ENCODE results near the gene IFI6.

IFI6 gene

DNA sequence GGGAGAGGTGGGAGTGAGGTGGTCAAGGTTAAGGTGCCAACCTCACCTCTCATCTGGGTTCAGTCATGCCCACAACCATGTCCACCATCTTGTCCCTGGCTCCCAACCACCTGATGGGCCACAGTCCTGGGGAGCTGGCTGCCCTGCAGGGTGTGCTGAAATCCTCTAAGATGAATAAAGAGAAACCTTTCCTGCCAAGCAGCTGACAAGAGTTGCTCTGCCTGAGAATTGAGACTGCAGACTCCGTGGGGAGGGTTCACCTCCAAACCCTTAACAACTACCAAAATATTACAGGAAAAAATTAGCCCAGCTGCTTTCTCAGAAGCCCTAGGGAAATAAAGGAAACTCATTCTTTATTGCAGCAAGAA, 21.8 kb downstream of the IFI6 start:
- no peak for DNase-seq
- TF ChIP-seq, protein P1, sequence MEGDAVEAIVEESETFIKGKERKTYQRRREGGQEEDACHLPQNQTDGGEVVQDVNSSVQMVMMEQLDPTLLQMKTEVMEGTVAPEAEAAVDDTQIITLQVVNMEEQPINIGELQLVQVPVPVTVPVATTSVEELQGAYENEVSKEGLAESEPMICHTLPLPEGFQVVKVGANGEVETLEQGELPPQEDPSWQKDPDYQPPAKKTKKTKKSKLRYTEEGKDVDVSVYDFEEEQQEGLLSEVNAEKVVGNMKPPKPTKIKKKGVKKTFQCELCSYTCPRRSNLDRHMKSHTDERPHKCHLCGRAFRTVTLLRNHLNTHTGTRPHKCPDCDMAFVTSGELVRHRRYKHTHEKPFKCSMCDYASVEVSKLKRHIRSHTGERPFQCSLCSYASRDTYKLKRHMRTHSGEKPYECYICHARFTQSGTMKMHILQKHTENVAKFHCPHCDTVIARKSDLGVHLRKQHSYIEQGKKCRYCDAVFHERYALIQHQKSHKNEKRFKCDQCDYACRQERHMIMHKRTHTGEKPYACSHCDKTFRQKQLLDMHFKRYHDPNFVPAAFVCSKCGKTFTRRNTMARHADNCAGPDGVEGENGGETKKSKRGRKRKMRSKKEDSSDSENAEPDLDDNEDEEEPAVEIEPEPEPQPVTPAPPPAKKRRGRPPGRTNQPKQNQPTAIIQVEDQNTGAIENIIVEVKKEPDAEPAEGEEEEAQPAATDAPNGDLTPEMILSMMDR (IDR thresholded peaks at IDR 0.05; ENCODE audit: low read depth, low read length) = no peak
- Histone ChIP-seq H3K9me3 (ENCODE audit: severe bottlenecking) (no peaks in the 10 kb centered on the region), H3K27ac (no peak overlapping the region), H3K36me3 (no peaks in the 10 kb centered on the region), H3K4me3 (ENCODE audit: low read depth, low read length) (no peak overlapping the region), H3K27me3 (ENCODE audit: insufficient read depth, low read depth, severe bottlenecking) (no peaks in the 10 kb centered on the region)

DNA sequence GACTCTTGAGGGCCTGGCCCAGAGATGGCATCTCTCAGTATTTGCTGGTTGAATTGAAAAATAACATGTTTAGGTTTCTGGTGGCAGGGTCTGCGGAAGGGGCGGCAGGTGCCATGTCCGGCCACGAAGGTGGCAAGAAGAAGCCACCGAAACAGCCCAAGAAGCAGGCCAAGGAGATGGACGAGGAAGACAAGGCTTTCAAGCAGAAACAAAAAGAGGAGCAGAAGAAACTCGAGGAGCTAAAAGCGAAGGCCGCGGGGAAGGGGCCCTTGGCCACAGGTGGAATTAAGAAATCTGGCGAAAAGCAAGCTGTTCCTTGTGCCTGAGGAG, 22.7 kb downstream of the IFI6 start:
- Histone ChIP-seq H3K4me3 (ENCODE audit: low read depth, low read length) (no peak overlapping the region), H3K27me3 (ENCODE audit: insufficient read depth, low read depth, severe bottlenecking) (no peaks in the 10 kb centered on the region), H3K27ac (no peak overlapping the region), H3K36me3 (no peaks in the 10 kb centered on the region), H3K9me3 (ENCODE audit: severe bottlenecking) (no peaks in the 10 kb centered on the region)
- DNase-seq = no peak
- TF ChIP-seq, protein P1 (IDR thresholded peaks at IDR 0.05; ENCODE audit: low read depth, low read length) = no peak

DNA sequence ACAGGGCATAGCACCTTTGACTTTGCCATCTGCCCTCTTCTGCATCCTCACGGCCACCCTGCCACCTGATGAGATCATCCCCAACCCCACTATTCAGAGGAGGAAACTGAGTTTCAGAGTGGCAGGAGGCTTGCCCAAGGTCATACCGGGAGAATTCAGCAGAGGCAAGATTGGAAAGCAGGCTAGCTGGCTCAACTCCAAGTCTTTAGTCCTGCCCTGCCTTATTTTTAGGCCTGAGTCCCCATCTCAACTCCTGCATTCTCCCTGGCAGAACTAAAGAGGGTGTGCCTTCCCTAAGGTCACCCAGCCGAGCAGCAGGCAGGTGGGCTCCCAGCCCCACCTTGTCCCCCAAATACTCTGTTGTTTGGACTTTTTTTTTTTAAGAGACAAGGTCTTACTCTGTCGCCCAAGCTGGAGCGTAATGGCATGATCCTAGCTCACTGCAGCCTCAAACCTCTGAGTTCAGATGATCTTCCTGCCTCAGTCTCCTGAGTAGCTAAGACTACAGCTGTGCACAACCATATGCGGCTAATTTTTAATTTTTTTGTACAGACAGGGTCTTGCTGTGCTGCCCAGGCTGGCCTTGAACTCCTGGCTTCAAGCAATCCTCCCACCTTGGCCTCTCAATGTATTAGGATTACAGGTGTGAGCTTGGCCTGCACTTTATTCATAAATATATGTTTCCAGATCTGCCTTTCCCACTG, 23.2 kb downstream of the IFI6 start:
- Histone ChIP-seq H3K36me3 (no peaks in the 10 kb centered on the region), H3K27me3 (ENCODE audit: insufficient read depth, low read depth, severe bottlenecking) (no peaks in the 10 kb centered on the region), H3K27ac (no peak overlapping the region), H3K4me3 (ENCODE audit: low read depth, low read length) (no peak overlapping the region), H3K9me3 (ENCODE audit: severe bottlenecking) (no peaks in the 10 kb centered on the region)
- no peak for DNase-seq
- TF ChIP-seq, protein P1 (IDR thresholded peaks at IDR 0.05; ENCODE audit: low read depth, low read length) = no peak

DNA sequence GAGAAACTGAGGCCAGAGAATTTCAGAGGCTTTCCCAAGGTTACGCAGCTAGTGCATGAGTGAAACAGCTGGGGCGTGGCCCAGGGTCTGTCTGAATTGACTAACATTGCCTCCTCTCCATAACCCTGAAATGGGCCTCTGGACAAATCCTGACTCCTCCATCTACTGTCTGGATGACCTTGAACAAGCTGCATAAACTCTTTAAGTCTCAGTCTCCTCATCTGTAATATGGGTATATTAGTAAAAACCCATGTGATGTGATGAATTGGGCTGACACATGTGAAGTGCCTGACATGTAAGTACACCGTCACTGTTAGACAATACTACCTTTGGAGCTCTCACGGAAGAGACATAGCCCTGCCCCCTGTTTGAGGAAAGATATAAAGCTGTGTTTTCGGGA, 24.7 kb downstream of the IFI6 start:
- no peaks in the 10 kb centered on the region for H3K27me3 ChIP-seq (ENCODE audit: insufficient read depth, low read depth, severe bottlenecking)
- no peaks in the 10 kb centered on the region for H3K9me3 ChIP-seq (ENCODE audit: severe bottlenecking)
- no peaks in the 10 kb centered on the region for H3K36me3 ChIP-seq
- no peak overlapping the region for H3K4me3 ChIP-seq (ENCODE audit: low read depth, low read length)
- DNase-seq = no peak
- TF ChIP-seq, protein P1 (IDR thresholded peaks at IDR 0.05; ENCODE audit: low read depth, low read length) = no peak
- H3K27ac ChIP-seq = no peak overlapping the region

DNA sequence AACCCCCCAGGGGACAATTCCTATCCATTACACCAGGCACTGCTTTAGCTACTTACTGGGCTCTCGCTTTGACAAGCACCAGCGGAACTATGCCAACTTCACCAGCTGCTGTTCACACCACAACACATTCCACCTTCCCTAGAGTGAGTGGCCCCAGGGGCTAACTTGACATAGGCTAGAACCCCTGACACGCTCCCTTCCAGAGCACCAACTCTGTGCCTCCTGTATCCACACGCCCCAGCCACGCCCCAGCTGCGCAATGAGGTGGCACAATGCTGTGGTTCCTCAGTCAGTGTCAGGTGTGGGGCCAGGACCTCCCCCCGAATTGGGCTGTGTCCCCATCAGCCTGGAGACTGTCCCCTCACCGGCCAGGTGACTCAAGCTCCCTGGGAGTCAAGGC, 25.3 kb downstream of the IFI6 start:
- no peaks in the 10 kb centered on the region for H3K9me3 ChIP-seq (ENCODE audit: severe bottlenecking)
- no peaks in the 10 kb centered on the region for H3K36me3 ChIP-seq
- no peak for DNase-seq
- TF ChIP-seq, protein P1 (IDR thresholded peaks at IDR 0.05; ENCODE audit: low read depth, low read length) = no peak
- no peak overlapping the region for H3K27ac ChIP-seq
- no peak overlapping the region for H3K4me3 ChIP-seq (ENCODE audit: low read depth, low read length)
- H3K27me3 ChIP-seq (ENCODE audit: insufficient read depth, low read depth, severe bottlenecking) = no peaks in the 10 kb centered on the region

DNA sequence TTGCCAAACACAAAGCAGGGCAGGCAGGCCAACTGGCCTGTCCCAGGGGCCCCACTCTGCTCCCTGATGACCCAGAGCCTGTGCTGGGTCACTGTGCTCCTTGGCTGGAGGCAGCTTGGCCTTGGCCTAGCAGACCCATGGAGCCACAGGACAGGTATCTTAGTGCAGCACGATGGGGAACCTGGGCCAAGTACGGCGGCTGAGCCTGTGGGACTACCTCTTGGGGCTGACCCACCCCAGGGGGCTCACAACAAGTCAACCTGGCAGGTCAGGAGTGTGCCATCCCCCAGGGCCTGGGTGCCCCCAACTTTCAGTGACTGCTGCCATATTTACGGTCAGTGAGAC, 26.9 kb downstream of the IFI6 start:
- Histone ChIP-seq H3K27ac (no peak overlapping the region), H3K9me3 (ENCODE audit: severe bottlenecking) (no peaks in the 10 kb centered on the region), H3K36me3 (no peaks in the 10 kb centered on the region), H3K27me3 (ENCODE audit: insufficient read depth, low read depth, severe bottlenecking) (no peaks in the 10 kb centered on the region), H3K4me3 (ENCODE audit: low read depth, low read length) (no peak overlapping the region)
- TF ChIP-seq, protein P1 (IDR thresholded peaks at IDR 0.05; ENCODE audit: low read depth, low read length) = no peak
- DNase-seq = no peak

Measured in WERI-Rb-1 (cell line).